Epithelial cell of esophagus (primary cell): Measurements from ENCODE around the gene ZNRD2.

Experiments used
- DNase-seq: peaks from one replicate; pipeline ENCODE4 v3.0.0; 2010; ENCODE audit warnings: low read depth
- H3K4me3 ChIP-seq: 2 replicates; pipeline ENCODE4 v1.5.1; 2011; ENCODE audit warnings: mild to moderate bottlenecking, low read length, control low read depth
- TF ChIP-seq, protein P1 (sequence below): IDR thresholded peaks from 2 replicates; pipeline ENCODE4 v1.5.1; 2011; ENCODE audit warnings: low read depth, mild to moderate bottlenecking, low read length, control low read depth, inconsistent platforms; ENCODE audit not compliant: insufficient read depth; ENCODE audit errors: missing control alignments

Gene ZNRD2

GRCh38 chr11:65576232-65576866, 6.1 kb downstream of the ZNRD2 start:
- H3K4me3 ChIP-seq, result peak overlapping the region; percentile 59
- TF ChIP-seq, protein P1, sequence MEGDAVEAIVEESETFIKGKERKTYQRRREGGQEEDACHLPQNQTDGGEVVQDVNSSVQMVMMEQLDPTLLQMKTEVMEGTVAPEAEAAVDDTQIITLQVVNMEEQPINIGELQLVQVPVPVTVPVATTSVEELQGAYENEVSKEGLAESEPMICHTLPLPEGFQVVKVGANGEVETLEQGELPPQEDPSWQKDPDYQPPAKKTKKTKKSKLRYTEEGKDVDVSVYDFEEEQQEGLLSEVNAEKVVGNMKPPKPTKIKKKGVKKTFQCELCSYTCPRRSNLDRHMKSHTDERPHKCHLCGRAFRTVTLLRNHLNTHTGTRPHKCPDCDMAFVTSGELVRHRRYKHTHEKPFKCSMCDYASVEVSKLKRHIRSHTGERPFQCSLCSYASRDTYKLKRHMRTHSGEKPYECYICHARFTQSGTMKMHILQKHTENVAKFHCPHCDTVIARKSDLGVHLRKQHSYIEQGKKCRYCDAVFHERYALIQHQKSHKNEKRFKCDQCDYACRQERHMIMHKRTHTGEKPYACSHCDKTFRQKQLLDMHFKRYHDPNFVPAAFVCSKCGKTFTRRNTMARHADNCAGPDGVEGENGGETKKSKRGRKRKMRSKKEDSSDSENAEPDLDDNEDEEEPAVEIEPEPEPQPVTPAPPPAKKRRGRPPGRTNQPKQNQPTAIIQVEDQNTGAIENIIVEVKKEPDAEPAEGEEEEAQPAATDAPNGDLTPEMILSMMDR, result no peak
- DNase-seq, result no peak

DNA sequence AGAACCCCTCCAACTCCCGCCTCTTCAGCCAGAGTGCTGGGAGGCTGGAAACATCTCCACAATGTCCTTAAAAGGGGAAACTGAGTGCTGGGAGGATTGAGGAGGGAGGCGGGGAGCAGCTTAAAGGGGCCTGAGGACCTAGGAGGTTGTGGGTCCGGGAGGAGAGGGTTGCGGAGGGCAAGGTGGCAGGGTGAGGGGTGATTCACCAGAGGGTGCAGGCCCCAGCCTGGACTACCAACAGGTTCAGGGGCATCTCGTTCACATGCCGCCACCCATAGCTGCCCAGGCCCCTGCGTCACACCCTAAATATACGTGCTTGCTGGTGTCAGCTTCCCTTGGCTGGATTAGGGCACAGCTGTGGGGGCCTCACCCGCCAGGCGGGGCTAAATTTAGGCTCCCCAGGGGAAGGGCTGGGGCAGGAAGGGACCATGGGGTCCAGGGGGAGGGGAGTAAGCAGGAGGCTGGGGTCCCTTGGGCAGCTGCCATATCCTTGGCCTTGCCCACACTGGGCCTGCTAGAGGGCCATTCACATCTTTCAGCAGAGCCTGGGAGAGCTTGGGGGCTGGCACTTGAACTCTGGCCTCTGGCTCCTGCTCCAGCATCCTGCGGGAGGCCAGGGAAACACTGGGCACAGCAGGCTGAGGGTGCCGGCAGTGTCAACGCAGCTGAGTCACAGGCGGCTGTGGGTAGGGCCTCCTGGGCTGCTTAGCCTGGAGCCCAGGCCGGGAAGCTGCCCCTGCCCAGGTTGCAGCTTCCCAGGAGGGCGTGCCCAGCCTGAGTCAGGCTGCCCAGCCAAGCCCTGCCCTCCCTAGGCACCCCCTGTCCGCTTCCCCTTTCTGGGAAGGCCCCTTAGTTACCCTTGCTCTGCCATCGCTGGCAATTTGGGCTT, 6.8 kb downstream of the ZNRD2 start:
- H3K4me3 ChIP-seq, result peak overlapping the region; percentile 59
- TF ChIP-seq, protein P1, result no peak
- peak; percentile 90 for DNase-seq

- TF ChIP-seq, protein P1, result no peak
- DNase-seq, result no peak
- H3K4me3 ChIP-seq, result no peak overlapping the region
Measured at GRCh38 chr11:65577756-65578109, 7.5 kb downstream of the ZNRD2 start.

DNA sequence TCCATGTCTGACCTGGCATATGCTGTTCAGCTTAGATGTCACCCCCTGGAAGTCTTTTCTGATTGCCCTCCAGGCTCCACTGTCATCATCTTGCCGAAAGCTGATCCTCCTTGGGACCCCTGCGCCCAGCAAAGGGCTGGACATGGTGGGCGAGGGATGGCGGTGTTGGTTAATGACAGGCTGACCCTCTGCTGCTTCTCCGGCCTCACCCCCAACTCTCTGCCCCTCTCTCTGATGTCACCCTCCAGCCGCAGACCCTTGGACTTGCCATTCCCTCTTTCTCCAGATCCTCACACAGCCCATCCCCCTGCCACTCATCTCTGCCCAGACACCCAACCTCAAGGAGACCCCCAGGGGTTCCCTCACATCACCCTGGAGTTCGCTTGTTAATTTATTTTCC, 7.9 kb downstream of the ZNRD2 start:
- no peak overlapping the region for H3K4me3 ChIP-seq
- TF ChIP-seq, protein P1, result no peak
- no peak for DNase-seq

- TF ChIP-seq, protein P1, result no peak
- no peak for DNase-seq
- no peak overlapping the region for H3K4me3 ChIP-seq
Measured at GRCh38 chr11:65578667-65579066, 8.4 kb downstream of the ZNRD2 start.

DNA sequence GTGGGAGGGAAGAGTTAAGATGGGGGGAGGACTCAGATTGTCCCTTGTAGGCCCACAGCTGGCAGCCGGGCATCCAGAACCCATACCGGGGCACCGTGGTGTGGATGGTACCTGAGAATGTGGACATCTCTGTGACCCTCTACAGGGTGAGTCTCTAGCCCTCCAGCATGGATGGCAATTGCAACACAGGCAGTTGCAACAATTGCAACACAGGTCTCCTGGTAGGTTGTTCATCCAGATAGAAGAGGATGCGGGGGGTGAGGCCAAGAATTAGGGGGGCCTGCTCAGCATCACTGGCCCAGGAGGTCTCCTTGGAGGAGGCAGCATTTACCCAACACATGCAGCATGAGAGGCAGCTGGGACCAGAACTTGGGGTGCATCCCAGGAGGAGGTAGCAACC, 9.0 kb downstream of the ZNRD2 start:
- TF ChIP-seq, protein P1, result no peak
- no peak for DNase-seq
- no peak overlapping the region for H3K4me3 ChIP-seq
